GM12878 (cell line): ENCODE results near the gene CLIC6. TPM values are rescaled to one million over a fixed set of nuclear protein-coding genes. Genes with fewer than 3 reads are reported as not detected.

Experiments
- ATAC-seq: fragments of 200-7000 bp; cut with Tn5 transposase; 3 replicates; pipeline ENCODE4 v1.9.1; 2020; ENCODE audit warnings: mild to moderate bottlenecking, moderate library complexity
- BruUV-seq: library from RNA; stranded (reverse); fragments of 400-500 nt; replicated peaks from 2 replicates; lab custom pipeline; 2021; lab: Mats Ljungman, UMichigan
- CTCF ChIA-PET: fragments of 300-600 bp; sonication (Branson Sonifier 250); formaldehyde crosslinking; extraction: SDS; loops from one replicate; lab custom pipeline; 2021; ENCODE audit warnings: inconsistent platforms; lab: Yijun Ruan, JAX
- POLR2A ChIA-PET: fragments of 350-600 bp; formaldehyde crosslinking; extraction: SDS; loops from one replicate; lab custom pipeline; 2021; ENCODE audit warnings: inconsistent platforms; lab: Charles Lee
- RAD21 ChIA-PET: fragments of 300-600 bp; sonication (Branson Sonifier 250); formaldehyde crosslinking; loops from one replicate; lab custom pipeline; 2023; ENCODE audit warnings: antibody characterized with exemption; ENCODE audit not compliant: unreplicated experiment; lab: Charles Lee
- SMC1A ChIA-PET: fragments of 300-600 bp; sonication (Branson Sonifier 250); formaldehyde crosslinking; loops from one replicate; lab custom pipeline; 2023; ENCODE audit not compliant: unreplicated experiment, uncharacterized antibody; lab: Charles Lee
- DNase-seq: peaks from one replicate; pipeline ENCODE4 v3.0.0-alpha.2; 2011; ENCODE audit warnings: low read depth, low spot score
- FAIRE-seq: peaks from 3 replicates; lab custom pipeline; 2011; peaks lifted over from hg19 to GRCh38; lab: Jason Lieb, UNC
- H2AFZ ChIP-seq: 2 replicates; pipeline ENCODE4 v1.6.0; 2011; ENCODE audit warnings: low read depth, low read length, control low read depth; ENCODE audit not compliant: control insufficient read depth
- H3K27ac ChIP-seq: 2 replicates; pipeline ENCODE4 v1.5.1; 2011; ENCODE audit warnings: control low read depth; ENCODE audit not compliant: control insufficient read depth, insufficient read depth
- H3K27me3 ChIP-seq, 2 experiments: replicated peaks in 1 of 2; 2 replicates each; pipeline versions ENCODE4 v1.6.0 to v1.6.1; 2011; ENCODE audit warnings: low read length in 1 of 2; ENCODE audit not compliant: control insufficient read depth in 2 of 2, insufficient read depth in 2 of 2
- H3K36me3 ChIP-seq, 2 experiments: 2 replicates each; pipeline ENCODE4 v1.5.1; 2011; ENCODE audit warnings: low read length in 1 of 2; ENCODE audit not compliant: control insufficient read depth in 2 of 2, insufficient read depth in 2 of 2
- H3K4me1 ChIP-seq: 2 replicates; pipeline ENCODE4 v1.6.1; 2011; ENCODE audit warnings: mild to moderate bottlenecking, low read length, moderate library complexity, mixed read lengths; ENCODE audit not compliant: control insufficient read depth, insufficient read depth
- H3K4me2 ChIP-seq: 2 replicates; pipeline ENCODE4 v1.6.0; 2011; ENCODE audit warnings: control low read depth; ENCODE audit not compliant: control insufficient read depth, insufficient read depth
- H3K4me3 ChIP-seq: fragments of 200-600 bp; sonication (generic); 2 replicates; pipeline ENCODE4 v1.5.1; 2016
- H3K79me2 ChIP-seq: 2 replicates; pipeline ENCODE4 v1.6.0; 2011; ENCODE audit warnings: low read length; ENCODE audit not compliant: control insufficient read depth, insufficient read depth
- H3K9ac ChIP-seq: 2 replicates; pipeline ENCODE4 v1.8.0; 2011; ENCODE audit warnings: low read length, control low read depth, mixed read lengths; ENCODE audit not compliant: control insufficient read depth, insufficient read depth
- H3K9me3 ChIP-seq: replicated peaks from 3 replicates; pipeline ENCODE4 v1.5.1; 2011; ENCODE audit warnings: mild to moderate bottlenecking, low read length; ENCODE audit not compliant: control insufficient read depth, insufficient read depth
- H4K20me1 ChIP-seq: 2 replicates; pipeline ENCODE4 v1.6.0; 2011; ENCODE audit not compliant: control insufficient read depth, insufficient read depth
- BACH1 ChIP-seq: fragments of 450-650 bp; IDR thresholded peaks from 2 replicates; pipeline ENCODE4 v1.6.1; 2017; ENCODE audit warnings: mild to moderate bottlenecking, borderline replicate concordance
- CREB1 ChIP-seq: IDR thresholded peaks from 2 replicates; pipeline ENCODE4 v1.6.1; 2012; ENCODE audit warnings: low read depth, mild to moderate bottlenecking, inconsistent platforms
- EED ChIP-seq: sonication (generic); IDR thresholded peaks from 2 replicates; pipeline ENCODE4 v1.6.1; 2016; ENCODE audit warnings: antibody characterized with exemption, low read depth
- EZH2 ChIP-seq: IDR thresholded peaks from 2 replicates; pipeline ENCODE4 v1.6.1; 2012; ENCODE audit warnings: low read depth, mild to moderate bottlenecking, control low read depth, inconsistent platforms, low read length, borderline replicate concordance; ENCODE audit not compliant: control insufficient read depth
- JUND ChIP-seq: IDR thresholded peaks from 2 replicates; pipeline ENCODE4 v1.6.1; 2012; ENCODE audit warnings: low read depth, mild to moderate bottlenecking, low read length, improper control_type of control experiment, moderate library complexity
- RB1 ChIP-seq: fragments of 450-650 bp; formaldehyde crosslinking; IDR thresholded peaks from 2 replicates; pipeline ENCODE4 v1.6.1; 2017; ENCODE audit warnings: mild to moderate bottlenecking, borderline replicate concordance
- SIN3A ChIP-seq: IDR thresholded peaks from 2 replicates; pipeline ENCODE4 v1.6.1; 2012; ENCODE audit warnings: low read depth, low read length, improper control_type of control experiment
- SMC3 ChIP-seq: IDR thresholded peaks from 2 replicates; pipeline ENCODE4 v1.6.1; 2011; ENCODE audit warnings: low read length, improper control_type of control experiment, borderline replicate concordance
- WGBS: methylation state at CpG from one replicate; pipeline ENCODE4 v1.1.6; 2016; ENCODE audit warnings: low lambda C conversion rate; ENCODE audit not compliant: insufficient replicate concordance, insufficient coverage; ENCODE audit errors: missing lambda C conversion rate; 5-methylcytosine and 5-hydroxymethylcytosine counted together
- in situ Hi-C: fragments of 300-500 bp; cut with MboI; formaldehyde crosslinking; loops from 9 replicates; pipeline ENCODE4 v1.14.3; 2018; ENCODE audit warnings: mixed read lengths
- intact Hi-C: fragments of 100-400 bp; cut with micrococcal nuclease; formaldehyde crosslinking; loops from one replicate; pipeline ENCODE4 v1.14.2; 2022; ENCODE audit not compliant: unreplicated experiment
- polyA plus RNA-seq, 11 experiments: library from polyadenylated mRNA; depleted of rRNA in 4 of 11; unstranded in 6 of 11; stranded (reverse) in 5 of 11; fragments of >200 nt; fragmentation: Nextera tagmentation in 4 of 11; fragmentation: Illumina TruSeq in 1 of 11; extraction: Ambion mirVana in 4 of 11; extraction: Trizol in 1 of 11; gene quantifications; 1 replicate in 1 of 11; 2 replicates in 10 of 11; pipeline versions ENCODE4 v1.2.1 to v1.2.3, GENCODE V29; 2011 to 2016; ENCODE audit warnings: inconsistent platforms in 2 of 11, missing spikeins in 2 of 11, low read depth in 1 of 11
- total RNA-seq, 4 experiments: library from RNA; depleted of rRNA in 3 of 4; stranded (reverse); fragments of >200 nt in 3 of 4; fragmentation: Illumina TruSeq in 1 of 4; extraction: Trizol in 1 of 4; gene quantifications; 2 replicates each; pipeline versions ENCODE4 v1.2.1 to v1.2.3, GENCODE V29; 2013 to 2021
- TF ChIP-seq, protein P1 (sequence below): IDR thresholded peaks from 2 replicates; pipeline ENCODE4 v1.6.1; 2012; ENCODE audit warnings: low read depth, low read length, improper control_type of control experiment
- TF ChIP-seq, protein P2 (sequence below): fragments of 450-650 bp; formaldehyde crosslinking; IDR thresholded peaks from 2 replicates; pipeline ENCODE4 v1.4.0; 2020; ENCODE audit warnings: mild to moderate bottlenecking, moderate library complexity

CLIC6 gene
- total and polyA plus RNA-seq, 10 of the 15 experiments (the other 5 are each of a cell fraction or from before 2014, with no cell fraction given): 5.7 to 34.1 (median 11.2) TPM

DNA sequence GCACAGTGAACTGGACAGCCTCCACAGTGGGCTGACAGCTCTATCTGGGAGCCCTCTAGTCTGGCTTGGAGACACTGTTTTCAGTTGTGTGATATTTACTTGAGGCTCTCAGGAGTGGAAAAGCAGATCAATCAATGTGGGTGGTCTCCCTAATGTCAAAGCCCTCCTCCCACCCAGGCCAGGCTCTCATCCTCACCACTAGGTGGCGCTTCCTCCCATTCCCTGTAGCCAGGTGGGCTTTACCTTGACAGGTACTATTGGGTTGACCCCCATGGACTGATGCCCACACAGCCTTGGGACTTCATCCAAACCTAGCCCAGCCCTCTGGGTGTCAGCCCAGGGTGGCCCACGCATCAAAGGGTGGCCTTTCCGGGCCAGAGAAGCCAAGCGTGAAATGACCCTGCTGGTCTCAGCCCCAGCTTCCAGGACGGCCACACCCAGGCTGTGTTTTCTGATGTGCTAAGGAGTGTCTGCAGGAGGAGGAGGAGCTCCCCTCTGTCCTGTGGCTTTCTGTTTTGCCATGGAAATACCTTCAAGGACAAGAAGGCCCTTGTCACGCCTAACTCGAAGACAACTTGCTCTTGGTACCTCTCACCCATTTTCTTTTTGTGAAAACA is 54.0 kb downstream of the CLIC6 start (continued):
- TF ChIP-seq RB1 (no peak), BACH1 (no peak), SMC3 (peak; percentile 10; the same call in 1 of the 2 replicates), JUND (no peak), SIN3A (no peak), CREB1 (no peak)
- TF ChIP-seq, protein P1, sequence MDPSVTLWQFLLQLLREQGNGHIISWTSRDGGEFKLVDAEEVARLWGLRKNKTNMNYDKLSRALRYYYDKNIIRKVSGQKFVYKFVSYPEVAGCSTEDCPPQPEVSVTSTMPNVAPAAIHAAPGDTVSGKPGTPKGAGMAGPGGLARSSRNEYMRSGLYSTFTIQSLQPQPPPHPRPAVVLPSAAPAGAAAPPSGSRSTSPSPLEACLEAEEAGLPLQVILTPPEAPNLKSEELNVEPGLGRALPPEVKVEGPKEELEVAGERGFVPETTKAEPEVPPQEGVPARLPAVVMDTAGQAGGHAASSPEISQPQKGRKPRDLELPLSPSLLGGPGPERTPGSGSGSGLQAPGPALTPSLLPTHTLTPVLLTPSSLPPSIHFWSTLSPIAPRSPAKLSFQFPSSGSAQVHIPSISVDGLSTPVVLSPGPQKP: no peak

DNA sequence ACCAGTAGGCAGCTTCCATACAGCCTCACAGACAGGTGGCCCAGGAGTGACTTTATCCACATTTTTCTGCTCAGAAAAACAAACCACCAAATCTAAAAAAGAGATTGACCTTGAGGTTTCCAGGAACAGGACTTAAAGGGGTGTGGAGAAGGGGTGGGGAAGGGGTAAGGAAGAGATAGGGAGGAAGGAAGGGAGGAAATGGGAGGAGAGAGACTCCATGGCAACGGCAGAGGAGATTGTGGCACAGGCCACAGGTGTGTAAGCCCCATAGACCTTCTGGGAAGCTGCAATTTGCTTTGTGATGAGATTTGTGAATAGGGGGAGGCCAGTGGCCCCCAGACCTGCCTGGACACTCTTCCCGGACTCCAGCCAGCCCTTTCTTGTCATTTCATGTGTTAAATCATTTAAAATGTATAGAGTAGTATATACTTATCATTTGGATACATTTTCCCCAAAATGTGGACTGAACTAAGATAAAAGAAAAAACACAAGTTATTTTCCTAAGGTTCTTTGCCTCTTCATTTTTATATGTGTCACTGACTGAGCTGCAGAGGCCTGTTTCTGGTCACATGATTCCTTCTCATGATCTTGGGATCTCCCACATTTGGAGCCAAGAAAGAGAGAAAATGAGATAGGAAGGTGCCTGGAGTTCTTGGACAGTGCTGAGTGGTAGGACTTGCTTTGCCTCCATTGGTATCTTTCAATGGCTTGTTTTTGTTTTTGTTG is 55.5 kb downstream of the CLIC6 start:
- no peak overlapping the region for H2AFZ ChIP-seq
- no peaks in the 10 kb centered on the region for H3K79me2 ChIP-seq
- DNase-seq (no peak), FAIRE-seq (no peak), ATAC-seq (no peak)
- H3K9me3 ChIP-seq: no peaks in the 10 kb centered on the region
- in situ Hi-C loops: no loop called here
- intact Hi-C loops: no loop called here
- 0% methylated on average over 1 of the region's 2 CpGs for WGBS
- no peaks in the 10 kb centered on the region for H4K20me1 ChIP-seq
- no peaks in the 10 kb centered on the region for H3K27me3 ChIP-seq
- H3K9ac ChIP-seq: no peak overlapping the region
- H3K4me3 ChIP-seq: no peak overlapping the region
- POLR2A ChIA-PET: no interaction called here
- H3K36me3 ChIP-seq: no peaks in the 10 kb centered on the region
- CTCF ChIA-PET: interaction anchor here (1.2 to 1.5 kb wide), 3 partner anchors 38 to 1303 kb away, joined by 3 to 4 read pairs (median 3); no protein-coding TSS in a partner anchor
- BruUV-seq: no TSS peak
- SMC1A ChIA-PET: interaction anchor here (1.0 kb wide), 1 partner anchor 314 kb away, joined by 3 read pairs; no protein-coding TSS in a partner anchor
- H3K4me1 ChIP-seq: no peaks in the 10 kb centered on the region
- RAD21 ChIA-PET: interaction anchor here (0.8 kb wide), 1 partner anchor 645 kb away, joined by 3 read pairs; no protein-coding TSS in a partner anchor
- TF ChIP-seq EZH2: no peak
- no peak for TF ChIP-seq EED
- TF ChIP-seq, protein P2, sequence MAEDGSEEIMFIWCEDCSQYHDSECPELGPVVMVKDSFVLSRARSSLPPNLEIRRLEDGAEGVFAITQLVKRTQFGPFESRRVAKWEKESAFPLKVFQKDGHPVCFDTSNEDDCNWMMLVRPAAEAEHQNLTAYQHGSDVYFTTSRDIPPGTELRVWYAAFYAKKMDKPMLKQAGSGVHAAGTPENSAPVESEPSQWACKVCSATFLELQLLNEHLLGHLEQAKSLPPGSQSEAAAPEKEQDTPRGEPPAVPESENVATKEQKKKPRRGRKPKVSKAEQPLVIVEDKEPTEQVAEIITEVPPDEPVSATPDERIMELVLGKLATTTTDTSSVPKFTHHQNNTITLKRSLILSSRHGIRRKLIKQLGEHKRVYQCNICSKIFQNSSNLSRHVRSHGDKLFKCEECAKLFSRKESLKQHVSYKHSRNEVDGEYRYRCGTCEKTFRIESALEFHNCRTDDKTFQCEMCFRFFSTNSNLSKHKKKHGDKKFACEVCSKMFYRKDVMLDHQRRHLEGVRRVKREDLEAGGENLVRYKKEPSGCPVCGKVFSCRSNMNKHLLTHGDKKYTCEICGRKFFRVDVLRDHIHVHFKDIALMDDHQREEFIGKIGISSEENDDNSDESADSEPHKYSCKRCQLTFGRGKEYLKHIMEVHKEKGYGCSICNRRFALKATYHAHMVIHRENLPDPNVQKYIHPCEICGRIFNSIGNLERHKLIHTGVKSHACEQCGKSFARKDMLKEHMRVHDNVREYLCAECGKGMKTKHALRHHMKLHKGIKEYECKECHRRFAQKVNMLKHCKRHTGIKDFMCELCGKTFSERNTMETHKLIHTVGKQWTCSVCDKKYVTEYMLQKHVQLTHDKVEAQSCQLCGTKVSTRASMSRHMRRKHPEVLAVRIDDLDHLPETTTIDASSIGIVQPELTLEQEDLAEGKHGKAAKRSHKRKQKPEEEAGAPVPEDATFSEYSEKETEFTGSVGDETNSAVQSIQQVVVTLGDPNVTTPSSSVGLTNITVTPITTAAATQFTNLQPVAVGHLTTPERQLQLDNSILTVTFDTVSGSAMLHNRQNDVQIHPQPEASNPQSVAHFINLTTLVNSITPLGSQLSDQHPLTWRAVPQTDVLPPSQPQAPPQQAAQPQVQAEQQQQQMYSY (CRISPR knock-in tag): no peak
- no peak overlapping the region for H3K27ac ChIP-seq
- H3K4me2 ChIP-seq: no peak overlapping the region
